Measurements from ENCODE around the gene CD27. TPM values are rescaled to one million over a fixed set of nuclear protein-coding genes. Genes with fewer than 3 reads are reported as not detected.

CD27 gene
- total RNA-seq, 1 experiment from 2014 or later: not detected

DNA sequence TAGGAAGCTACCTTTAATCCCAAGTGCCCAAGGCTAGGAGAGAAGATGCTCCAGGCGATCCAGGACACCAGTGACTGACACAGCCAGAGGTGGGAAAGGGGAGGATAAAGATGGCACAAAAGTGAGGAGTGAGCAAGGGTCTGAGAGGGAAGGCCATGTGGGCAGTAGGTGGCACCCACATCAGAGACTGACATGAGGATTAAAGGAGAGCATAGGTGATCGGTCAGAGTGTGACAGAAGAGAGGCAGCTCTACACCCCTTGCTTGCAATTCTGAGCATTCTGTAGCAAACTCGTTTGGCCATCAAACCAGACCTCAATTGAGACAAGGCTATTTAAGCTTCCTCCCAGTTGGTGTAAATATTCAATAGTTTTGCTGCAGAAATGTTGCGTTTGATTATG is 724 bp upstream of the CD27 start:
- no peaks in the 10 kb centered on the region for H3K27me3 ChIP-seq (replicated peaks; ENCODE audit: insufficient read depth, low read depth, low read length, poor library complexity)
- no TSS peak for BruUV-seq (replicated peaks)
- TF ChIP-seq, protein P1, sequence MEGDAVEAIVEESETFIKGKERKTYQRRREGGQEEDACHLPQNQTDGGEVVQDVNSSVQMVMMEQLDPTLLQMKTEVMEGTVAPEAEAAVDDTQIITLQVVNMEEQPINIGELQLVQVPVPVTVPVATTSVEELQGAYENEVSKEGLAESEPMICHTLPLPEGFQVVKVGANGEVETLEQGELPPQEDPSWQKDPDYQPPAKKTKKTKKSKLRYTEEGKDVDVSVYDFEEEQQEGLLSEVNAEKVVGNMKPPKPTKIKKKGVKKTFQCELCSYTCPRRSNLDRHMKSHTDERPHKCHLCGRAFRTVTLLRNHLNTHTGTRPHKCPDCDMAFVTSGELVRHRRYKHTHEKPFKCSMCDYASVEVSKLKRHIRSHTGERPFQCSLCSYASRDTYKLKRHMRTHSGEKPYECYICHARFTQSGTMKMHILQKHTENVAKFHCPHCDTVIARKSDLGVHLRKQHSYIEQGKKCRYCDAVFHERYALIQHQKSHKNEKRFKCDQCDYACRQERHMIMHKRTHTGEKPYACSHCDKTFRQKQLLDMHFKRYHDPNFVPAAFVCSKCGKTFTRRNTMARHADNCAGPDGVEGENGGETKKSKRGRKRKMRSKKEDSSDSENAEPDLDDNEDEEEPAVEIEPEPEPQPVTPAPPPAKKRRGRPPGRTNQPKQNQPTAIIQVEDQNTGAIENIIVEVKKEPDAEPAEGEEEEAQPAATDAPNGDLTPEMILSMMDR (conservative IDR thresholded peaks at IDR 0.05; ENCODE audit: low read depth, low read length): no peak
- TF ChIP-seq EZH2 (IDR thresholded peaks at IDR 0.05; ENCODE audit: borderline replicate concordance, low read depth, low read length, poor library complexity, severe bottlenecking): no peak
- POLR2A ChIA-PET (ENCODE audit: low non-redundant PET): interaction anchor here (0.6 kb wide), 1 partner anchor 46 kb away, joined by 4 read pairs; no protein-coding TSS in a partner anchor
- no peak overlapping the region for H3K4me3 ChIP-seq (ENCODE audit: low read depth, low read length, poor library complexity, severe bottlenecking)
- intact Hi-C loops (cut with micrococcal nuclease; ENCODE audit: unreplicated experiment): no loop called here
- no peak overlapping the region for H3K27ac ChIP-seq (ENCODE audit: low read depth, low read length, poor library complexity, severe bottlenecking)
- H3K36me3 ChIP-seq (ENCODE audit: insufficient read depth, low read length, poor library complexity, severe bottlenecking): no peaks in the 10 kb centered on the region
- DNase-seq (ENCODE audit: low spot score): no peak
- H3K9me3 ChIP-seq (ENCODE audit: low read depth, low read length, poor library complexity, severe bottlenecking): no peaks in the 10 kb centered on the region
- CTCF ChIA-PET: no interaction called here
- H3K4me1 ChIP-seq (ENCODE audit: insufficient read depth, low read length, poor library complexity, severe bottlenecking): no peaks in the 10 kb centered on the region

DNA sequence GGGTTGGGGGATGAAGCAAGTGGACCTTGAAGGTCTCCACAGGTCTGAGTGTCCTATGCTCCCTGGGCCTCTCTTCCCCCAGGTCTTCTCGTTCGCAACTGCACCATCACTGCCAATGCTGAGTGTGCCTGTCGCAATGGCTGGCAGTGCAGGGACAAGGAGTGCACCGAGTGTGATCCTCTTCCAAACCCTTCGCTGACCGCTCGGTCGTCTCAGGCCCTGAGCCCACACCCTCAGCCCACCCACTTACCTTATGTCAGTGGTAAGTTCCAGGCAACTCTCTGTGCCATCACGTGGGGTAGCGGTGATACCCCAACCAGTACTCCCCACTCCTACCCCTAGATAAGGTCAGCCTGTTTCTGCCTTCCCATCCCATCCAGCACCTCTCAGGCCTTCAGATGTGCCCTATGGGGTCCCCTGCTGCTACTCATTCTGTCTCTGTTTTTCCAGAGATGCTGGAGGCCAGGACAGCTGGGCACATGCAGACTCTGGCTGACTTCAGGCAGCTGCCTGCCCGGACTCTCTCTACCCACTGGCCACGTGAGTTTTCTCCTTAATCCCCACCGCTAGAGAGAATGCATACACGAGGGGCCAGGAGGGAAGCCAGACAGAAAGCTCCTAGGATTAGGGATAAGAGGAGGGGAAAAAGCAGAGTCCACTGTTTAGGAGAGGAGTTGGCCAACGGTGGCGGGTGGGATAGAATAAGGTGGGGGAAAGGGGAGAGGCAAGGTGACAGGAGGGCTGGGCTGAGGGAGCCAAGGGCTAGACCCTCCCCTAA is 5.5 kb downstream of the CD27 start:
- Histone ChIP-seq H3K4me1 (ENCODE audit: insufficient read depth, low read length, poor library complexity, severe bottlenecking) (peaks cover 27% of the 10 kb centered on the region), H3K36me3 (ENCODE audit: insufficient read depth, low read length, poor library complexity, severe bottlenecking) (no peaks in the 10 kb centered on the region), H3K27ac (ENCODE audit: low read depth, low read length, poor library complexity, severe bottlenecking) (peak overlapping the region; percentile 49), H3K9me3 (ENCODE audit: low read depth, low read length, poor library complexity, severe bottlenecking) (no peaks in the 10 kb centered on the region), H3K27me3 (replicated peaks; ENCODE audit: insufficient read depth, low read depth, low read length, poor library complexity) (no peaks in the 10 kb centered on the region), H3K4me3 (ENCODE audit: low read depth, low read length, poor library complexity, severe bottlenecking) (no peak overlapping the region)
- BruUV-seq (replicated peaks): no TSS peak
- no peak for TF ChIP-seq EZH2 (IDR thresholded peaks at IDR 0.05; ENCODE audit: borderline replicate concordance, low read depth, low read length, poor library complexity, severe bottlenecking)
- TF ChIP-seq, protein P1 (conservative IDR thresholded peaks at IDR 0.05; ENCODE audit: low read depth, low read length): no peak
- ChIA-PET CTCF (interaction anchor here (1.5 kb wide), 1 partner anchor 15 kb away, joined by 6 read pairs; no protein-coding TSS in a partner anchor), POLR2A (ENCODE audit: low non-redundant PET) (no interaction called here)
- DNase-seq (ENCODE audit: low spot score): no peak
- intact Hi-C loops (cut with micrococcal nuclease; ENCODE audit: unreplicated experiment): no loop called here

DNA sequence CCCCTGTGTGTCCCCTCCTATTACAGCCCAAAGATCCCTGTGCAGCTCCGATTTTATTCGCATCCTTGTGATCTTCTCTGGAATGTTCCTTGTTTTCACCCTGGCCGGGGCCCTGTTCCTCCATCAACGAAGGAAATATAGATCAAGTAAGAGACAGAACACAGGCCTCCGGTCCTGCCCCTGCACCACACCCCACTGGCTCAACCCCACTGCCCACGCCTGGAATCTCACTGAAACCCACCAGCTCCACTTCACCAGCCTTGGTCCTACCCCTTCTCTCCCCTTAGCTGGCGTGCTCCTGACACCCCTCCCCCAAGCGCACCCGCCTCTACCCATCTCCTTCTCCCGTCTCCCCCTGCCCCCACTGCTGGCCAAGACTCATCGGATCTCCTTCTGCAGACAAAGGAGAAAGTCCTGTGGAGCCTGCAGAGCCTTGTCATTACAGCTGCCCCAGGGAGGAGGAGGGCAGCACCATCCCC is 6.2 kb downstream of the CD27 start:
- CTCF ChIA-PET: interaction anchor here (1.5 kb wide), 1 partner anchor 14 kb away, joined by 6 read pairs; no protein-coding TSS in a partner anchor
- POLR2A ChIA-PET (ENCODE audit: low non-redundant PET): no interaction called here
- TF ChIP-seq EZH2 (IDR thresholded peaks at IDR 0.05; ENCODE audit: borderline replicate concordance, low read depth, low read length, poor library complexity, severe bottlenecking): no peak
- TF ChIP-seq, protein P1 (conservative IDR thresholded peaks at IDR 0.05; ENCODE audit: low read depth, low read length): no peak
- Histone ChIP-seq H3K4me3 (ENCODE audit: low read depth, low read length, poor library complexity, severe bottlenecking) (peak overlapping the region; percentile 58), H3K27me3 (replicated peaks; ENCODE audit: insufficient read depth, low read depth, low read length, poor library complexity) (no peaks in the 10 kb centered on the region), H3K36me3 (ENCODE audit: insufficient read depth, low read length, poor library complexity, severe bottlenecking) (no peaks in the 10 kb centered on the region), H3K4me1 (ENCODE audit: insufficient read depth, low read length, poor library complexity, severe bottlenecking) (peaks cover 27% of the 10 kb centered on the region), H3K27ac (ENCODE audit: low read depth, low read length, poor library complexity, severe bottlenecking) (peak overlapping the region; percentile 85), H3K9me3 (ENCODE audit: low read depth, low read length, poor library complexity, severe bottlenecking) (no peaks in the 10 kb centered on the region)
- intact Hi-C loops (cut with micrococcal nuclease; ENCODE audit: unreplicated experiment): no loop called here
- BruUV-seq (replicated peaks): no TSS peak
- DNase-seq (ENCODE audit: low spot score): no peak
